NOMO-1 treated with DMSO at 0.1 percent for 48 hours (cell line): ENCODE results near the gene DENND4A.
"Not testable (repeated sequence)": the region's sequence is repeated elsewhere in the genome, so short reads cannot be mapped to it uniquely, and the experiment has no call there.

Experiments
- DNase-seq: peaks from one replicate; lab custom pipeline; 2025; ENCODE audit not compliant: unreplicated experiment; lab: John Stamatoyannopoulos, UW

The DENND4A gene

DNA sequence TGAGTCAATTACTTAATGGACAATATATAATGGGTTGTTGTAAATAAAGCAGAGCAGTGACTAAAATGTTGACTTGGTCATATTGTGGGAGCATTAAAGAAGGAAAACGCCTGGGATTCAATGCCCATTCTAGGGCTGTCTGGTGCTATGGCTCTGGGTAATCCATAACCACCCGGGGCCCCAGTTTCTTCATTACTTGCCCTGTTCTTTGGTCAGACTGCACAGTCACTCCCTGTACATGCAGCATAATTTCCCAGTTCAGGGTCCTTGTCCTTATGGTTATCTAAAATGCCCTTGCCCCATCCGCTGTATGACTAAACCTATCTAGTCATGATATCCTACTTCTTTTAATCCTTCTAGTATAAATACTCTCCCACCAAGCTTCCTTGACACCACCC is 27.5 kb upstream of the DENND4A start:
- no peak for DNase-seq

DNA sequence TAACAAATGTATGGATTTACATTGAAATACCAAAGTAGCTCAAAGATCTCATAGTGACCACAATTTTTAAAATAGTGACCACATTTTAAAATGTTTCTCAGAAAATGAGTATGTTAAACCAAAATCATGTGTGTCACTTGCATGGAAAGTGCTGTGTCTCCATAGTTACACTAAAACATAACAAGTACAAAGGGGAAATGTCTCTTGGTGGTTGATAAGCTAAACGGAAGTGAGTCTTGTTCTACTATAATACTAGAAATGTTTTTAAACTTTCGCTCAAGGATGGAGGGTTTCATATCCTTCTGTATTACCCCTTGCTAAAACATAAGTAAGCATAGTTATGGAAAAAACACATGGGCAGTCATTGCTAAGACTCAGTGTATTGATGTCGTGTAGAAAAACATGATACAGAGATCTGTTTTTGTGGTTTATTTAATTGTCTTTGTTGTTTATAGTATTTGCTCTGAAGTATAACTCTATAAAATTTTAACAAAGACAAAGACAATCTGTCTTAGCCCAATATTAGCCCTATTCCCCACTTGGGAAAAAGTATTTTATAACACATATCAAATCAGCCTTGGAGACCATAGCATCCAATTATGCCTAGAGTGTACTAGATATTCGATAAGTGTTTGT is 27.0 kb upstream of the DENND4A start:
- peak; percentile 97 for DNase-seq

GRCh38 chr15:65816441-65816840 is 24.3 kb upstream of the DENND4A start:
- no peak for DNase-seq

DNA sequence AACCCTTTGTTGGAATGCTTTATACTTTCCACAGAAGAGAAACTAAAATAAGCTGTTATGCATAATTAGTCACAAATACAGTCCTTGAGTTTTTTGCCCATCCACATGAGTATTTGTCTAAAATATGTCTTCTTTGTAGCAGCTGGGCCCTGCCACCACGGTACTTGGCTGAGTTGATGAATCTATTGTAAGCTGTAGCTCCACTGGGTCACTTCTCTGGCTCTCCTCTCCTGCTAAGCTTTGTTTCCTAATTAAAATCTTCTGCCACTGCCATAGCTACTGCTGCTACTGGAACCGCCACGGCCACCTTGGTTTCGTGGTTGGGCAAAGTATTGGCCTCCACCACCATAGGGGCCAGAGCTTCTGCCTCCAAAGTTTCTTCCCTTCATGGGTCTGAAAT is 23.9 kb upstream of the DENND4A start:
- not testable (repeated sequence) for DNase-seq

- DNase-seq = not testable (repeated sequence)
These were observed 22.2 kb upstream of the DENND4A start for GRCh38 chr15:65814271-65814670.

DNA sequence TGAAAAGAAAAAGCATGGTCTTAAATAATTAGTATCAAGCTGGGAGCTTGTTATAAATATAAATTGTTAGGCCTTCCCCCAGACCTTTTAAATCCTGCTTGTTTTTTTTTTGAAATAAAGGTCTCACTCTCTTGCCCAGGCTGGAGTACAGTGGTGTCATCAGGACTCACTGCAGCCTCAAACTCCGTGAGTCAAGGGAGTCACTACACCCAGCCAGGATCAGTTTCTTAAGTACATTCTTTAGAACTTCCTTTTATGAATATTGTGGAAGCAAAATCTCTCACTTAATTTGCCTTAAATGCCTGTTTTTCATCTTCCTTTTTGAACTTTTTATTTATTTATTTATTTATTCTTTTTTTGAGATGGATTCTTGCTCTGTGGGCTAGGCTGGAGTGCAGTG is 20.8 kb upstream of the DENND4A start:
- DNase-seq = no peak

GRCh38 chr15:65812467-65812866 is 20.4 kb upstream of the DENND4A start:
- DNase-seq = no peak

- DNase-seq = no peak
These were observed 19.7 kb upstream of the DENND4A start for GRCh38 chr15:65811835-65812234.

- DNase-seq = not testable (repeated sequence)
These were observed 19.1 kb upstream of the DENND4A start for GRCh38 chr15:65811011-65811733.

- no peak for DNase-seq
These were observed 14.3 kb upstream of the DENND4A start for GRCh38 chr15:65806397-65806796.

GRCh38 chr15:65805019-65805745 is 13.1 kb upstream of the DENND4A start:
- no peak for DNase-seq

GRCh38 chr15:65804252-65804931 is 12.3 kb upstream of the DENND4A start:
- peak; percentile 95 for DNase-seq

- no peak for DNase-seq
These were observed 9.2 kb upstream of the DENND4A start for GRCh38 chr15:65801229-65801805.

DNA sequence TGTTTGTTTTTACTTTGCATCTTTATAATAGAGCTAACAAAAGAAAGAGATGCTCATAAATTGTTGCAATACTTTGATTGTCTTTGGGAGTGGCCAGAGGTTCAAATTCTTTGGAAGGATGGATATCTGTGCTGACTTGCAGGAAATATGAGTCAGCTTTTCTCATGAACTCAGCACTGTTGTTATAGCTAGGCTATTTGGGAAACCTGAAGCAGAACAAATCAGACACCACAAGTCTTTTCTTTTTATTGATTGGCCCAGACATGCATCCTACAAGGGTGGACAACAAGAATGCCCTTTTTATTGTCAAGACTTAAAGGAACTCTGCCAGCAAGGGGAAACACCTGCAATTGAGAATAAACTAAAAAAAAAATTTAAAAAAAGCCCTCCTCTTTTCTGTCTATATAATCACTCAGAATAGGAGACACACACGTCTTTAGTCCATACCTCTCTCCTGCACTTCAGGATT is 4.6 kb upstream of the DENND4A start:
- peak; percentile 31 for DNase-seq

DNA sequence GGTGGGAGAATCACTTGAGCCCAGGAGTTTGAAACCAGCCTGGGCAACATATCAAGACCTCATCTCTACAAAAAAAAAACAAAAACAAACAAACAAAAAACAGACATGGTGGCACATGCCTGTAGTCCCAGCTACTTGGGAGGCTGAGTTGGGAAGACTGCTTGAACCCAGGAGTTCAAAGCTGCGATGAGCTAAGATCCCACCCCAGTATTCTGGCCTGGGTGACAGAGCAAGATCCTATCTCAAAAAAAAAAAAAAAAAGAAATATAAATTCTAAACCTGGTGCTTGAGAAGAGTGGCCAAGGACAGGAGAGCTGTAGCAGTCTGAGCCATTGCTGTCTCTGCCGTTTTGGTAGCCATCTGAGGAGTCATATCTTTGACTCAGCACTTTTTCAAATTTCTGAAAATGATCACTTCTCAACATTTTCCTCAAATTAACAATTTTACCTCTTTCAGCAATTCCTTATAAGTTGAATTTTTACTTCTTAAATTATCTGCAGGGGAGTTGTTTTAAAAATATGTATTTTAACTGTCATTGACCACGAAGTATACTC is 3.6 kb upstream of the DENND4A start:
- DNase-seq = no peak

DNA sequence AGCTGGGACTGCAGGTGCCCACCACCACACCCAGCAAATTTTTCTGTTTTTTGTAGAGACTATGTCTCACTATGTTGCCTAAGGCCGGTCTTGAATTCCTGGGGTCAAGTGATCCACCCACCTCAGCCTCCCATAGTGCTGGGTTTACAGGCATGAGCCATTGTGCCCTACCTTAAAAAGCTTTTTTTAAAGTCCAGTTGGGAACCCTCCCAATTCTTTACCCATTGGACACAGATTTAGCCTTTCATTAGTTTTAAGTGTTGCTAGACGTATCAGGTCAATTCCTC is 1.7 kb upstream of the DENND4A start:
- no peak for DNase-seq

- DNase-seq = no peak
These were observed 1.1 kb upstream of the DENND4A start for GRCh38 chr15:65792988-65793817.

GRCh38 chr15:65791335-65792137 is 557 bp downstream of the DENND4A start:
- DNase-seq = no peak

GRCh38 chr15:65790694-65791334 is 1.3 kb downstream of the DENND4A start:
- DNase-seq = peak; percentile 45
